Astrocyte of the cerebellum (primary cell): Measurements from ENCODE around the gene MYRIP.

Source experiments
- DNase-seq: peaks from one replicate; pipeline ENCODE4 v3.0.0-alpha.2; 2011; ENCODE audit warnings: low read depth
- H3K4me3 ChIP-seq: 2 replicates; pipeline ENCODE4 v1.5.1; 2011; ENCODE audit warnings: mild to moderate bottlenecking, low read depth, low read length, moderate library complexity
- in situ Hi-C: cut with HindIII; loops from 2 replicates; pipeline ENCODE4 v1.10.0; 2017; ENCODE audit warnings: low sequenced_read_pairs
- TF ChIP-seq, protein P1 (sequence below): IDR thresholded peaks from 2 replicates; pipeline ENCODE4 v1.5.1; 2012; ENCODE audit warnings: low read length, low read depth, moderate library complexity, mild to moderate bottlenecking; ENCODE audit errors: missing control alignments

The MYRIP gene

DNA sequence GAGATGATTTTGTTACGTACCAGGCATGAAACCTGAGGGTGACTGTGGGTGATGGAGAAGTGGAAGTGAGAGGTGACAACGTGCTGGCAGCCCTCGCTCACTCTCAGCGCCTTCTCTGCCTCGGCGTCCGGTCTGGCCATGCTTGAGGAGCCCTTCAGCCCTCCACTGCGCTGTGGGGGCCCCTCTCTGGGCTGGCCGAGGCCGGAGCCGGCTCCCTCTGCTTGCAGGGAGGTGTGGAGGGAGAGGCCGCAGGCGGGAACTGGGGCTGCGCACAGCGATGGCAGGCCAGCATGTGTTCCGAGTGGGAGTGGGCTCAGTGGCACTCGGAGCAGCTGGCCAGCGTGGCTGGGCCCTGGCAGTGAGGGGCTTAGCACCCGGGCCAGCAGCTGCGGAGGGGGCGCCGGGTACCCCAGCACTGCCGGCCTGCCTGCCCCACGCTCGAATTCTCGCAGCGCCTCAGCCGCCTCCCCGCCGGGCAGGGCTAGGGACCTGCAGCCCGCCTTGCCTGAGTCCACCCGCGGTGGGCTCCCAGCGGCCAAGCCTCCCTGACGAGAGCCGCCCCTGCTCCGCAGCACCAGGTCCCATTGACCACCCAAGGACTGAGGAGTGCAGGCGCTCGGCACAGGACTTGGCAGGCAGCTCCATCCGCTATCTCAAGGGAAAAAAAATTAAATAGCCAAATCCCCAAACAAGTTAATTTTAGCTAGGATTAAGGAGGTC lies 29.7 kb upstream of the MYRIP start:
- in situ Hi-C loops, result no loop called here
- TF ChIP-seq, protein P1, sequence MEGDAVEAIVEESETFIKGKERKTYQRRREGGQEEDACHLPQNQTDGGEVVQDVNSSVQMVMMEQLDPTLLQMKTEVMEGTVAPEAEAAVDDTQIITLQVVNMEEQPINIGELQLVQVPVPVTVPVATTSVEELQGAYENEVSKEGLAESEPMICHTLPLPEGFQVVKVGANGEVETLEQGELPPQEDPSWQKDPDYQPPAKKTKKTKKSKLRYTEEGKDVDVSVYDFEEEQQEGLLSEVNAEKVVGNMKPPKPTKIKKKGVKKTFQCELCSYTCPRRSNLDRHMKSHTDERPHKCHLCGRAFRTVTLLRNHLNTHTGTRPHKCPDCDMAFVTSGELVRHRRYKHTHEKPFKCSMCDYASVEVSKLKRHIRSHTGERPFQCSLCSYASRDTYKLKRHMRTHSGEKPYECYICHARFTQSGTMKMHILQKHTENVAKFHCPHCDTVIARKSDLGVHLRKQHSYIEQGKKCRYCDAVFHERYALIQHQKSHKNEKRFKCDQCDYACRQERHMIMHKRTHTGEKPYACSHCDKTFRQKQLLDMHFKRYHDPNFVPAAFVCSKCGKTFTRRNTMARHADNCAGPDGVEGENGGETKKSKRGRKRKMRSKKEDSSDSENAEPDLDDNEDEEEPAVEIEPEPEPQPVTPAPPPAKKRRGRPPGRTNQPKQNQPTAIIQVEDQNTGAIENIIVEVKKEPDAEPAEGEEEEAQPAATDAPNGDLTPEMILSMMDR, result no peak
- H3K4me3 ChIP-seq, result no peak overlapping the region
- DNase-seq, result no peak

DNA sequence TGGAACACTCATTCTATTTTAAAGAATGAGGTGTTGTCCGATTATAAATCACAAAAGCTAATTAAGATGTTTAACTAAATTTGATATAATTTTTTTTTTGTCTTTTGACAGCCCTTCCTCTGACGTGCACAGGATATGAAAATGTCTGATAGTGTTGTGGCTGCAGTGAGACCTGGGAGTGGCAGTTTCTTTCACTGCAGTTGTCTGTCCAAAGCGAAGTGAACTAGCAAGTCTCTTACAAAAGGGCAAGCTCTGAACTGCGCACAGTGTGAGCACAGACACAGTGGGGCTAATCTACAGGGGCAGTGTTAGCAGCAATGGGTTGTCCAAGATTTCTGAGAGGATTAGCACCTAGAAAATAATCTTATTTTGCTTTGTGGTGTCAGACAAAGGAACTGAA lies 29.1 kb upstream of the MYRIP start:
- TF ChIP-seq, protein P1, result no peak
- no peak for DNase-seq
- in situ Hi-C loops, result no loop called here

DNA sequence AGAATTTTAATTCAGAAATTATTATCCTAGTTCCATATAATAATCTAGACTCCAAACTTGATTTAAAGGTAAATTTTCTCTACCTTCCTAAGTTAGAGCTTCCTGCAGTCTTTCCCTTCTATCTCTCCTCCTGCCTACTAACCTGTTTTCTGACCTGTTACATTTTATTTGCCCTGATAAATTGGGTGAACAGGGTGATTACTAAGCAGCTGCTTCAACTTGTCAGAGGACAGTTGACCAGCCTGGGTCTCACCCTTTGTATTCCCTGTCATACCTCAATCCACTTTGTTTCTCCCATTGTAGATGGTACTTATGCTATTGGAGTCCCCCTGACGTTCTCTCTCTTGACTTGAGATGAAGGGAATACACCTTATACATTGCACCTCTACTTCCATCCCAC lies 28.4 kb upstream of the MYRIP start:
- TF ChIP-seq, protein P1, result no peak
- DNase-seq, result no peak
- in situ Hi-C loops, result no loop called here
- no peak overlapping the region for H3K4me3 ChIP-seq

More for the DNA sequence above, 29.1 kb upstream of the MYRIP start:
- H3K4me3 ChIP-seq, result no peak overlapping the region

DNA sequence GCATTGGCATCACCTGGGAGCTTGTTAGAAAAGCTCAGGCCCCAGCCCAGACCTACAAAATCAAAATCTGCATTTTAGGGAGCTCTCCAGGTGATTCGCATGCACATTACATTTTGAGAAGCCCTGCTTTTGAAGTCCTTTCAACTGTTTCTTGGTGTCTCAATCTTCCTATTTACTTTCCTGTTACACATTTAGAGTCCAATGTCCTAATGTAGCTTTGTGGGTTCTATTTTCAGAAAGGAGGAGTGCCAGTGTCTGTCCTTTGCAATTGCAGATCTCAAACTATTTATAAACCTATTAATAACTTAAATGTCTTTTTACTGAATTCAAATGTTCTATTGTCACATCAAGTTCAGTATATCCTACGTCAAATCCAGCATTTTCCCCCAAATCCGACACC lies 27.8 kb upstream of the MYRIP start:
- TF ChIP-seq, protein P1, result no peak
- no peak for DNase-seq
- H3K4me3 ChIP-seq, result no peak overlapping the region
- in situ Hi-C loops, result no loop called here

DNA sequence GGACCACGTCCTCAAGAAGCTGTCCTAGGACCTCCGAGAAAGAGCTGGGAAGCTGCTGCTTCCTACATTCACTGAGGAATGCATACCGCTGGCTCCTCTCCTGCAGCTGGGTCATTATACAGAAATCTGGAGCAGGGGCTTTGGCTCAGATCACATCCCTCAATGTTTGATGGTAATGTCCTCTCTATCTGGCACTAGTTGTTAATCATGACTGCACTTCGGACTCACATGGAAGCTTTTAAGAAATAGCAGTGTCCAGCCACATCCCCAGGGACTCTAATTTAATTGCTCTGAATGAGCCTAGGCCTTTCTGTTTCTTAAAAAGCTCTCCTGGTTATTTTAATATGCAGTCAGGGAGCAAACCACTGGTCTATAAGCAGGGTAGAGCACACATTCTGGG lies 25.7 kb upstream of the MYRIP start:
- TF ChIP-seq, protein P1, result no peak
- no peak overlapping the region for H3K4me3 ChIP-seq
- no peak for DNase-seq
- in situ Hi-C loops, result no loop called here

DNA sequence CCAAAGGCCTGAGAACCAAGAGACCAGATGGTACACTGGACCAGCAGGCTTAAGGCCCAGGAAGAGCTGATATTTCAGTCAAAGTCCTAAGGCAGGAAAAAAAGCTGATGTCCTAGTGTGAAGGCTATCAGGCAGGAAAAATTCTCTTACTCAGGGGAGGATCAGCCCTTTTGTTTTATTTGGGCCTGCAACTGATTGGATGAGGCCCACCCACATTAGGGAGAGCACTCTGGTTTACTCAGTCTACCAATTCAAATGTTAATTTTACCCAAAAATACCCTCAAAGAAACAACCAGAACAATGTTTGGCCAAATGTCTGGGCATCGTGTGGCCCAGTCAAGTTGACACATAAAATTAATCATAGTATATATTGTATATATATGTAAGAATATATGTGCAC lies 24.5 kb upstream of the MYRIP start:
- in situ Hi-C loops, result no loop called here

More for the DNA sequence above, 24.5 kb upstream of the MYRIP start:
- H3K4me3 ChIP-seq, result no peak overlapping the region
- TF ChIP-seq, protein P1, result no peak
- DNase-seq, result no peak
